ENCODE data around the gene NLRP11.

Gene NLRP11

GRCh38 chr19:55831846-55832245, at the start of gene NLRP11:
Gene NLRP11, minus strand, starts transcription at chr19:55831999. Its CDS starts 13,825 bp downstream, at chr19:55818174.
- DNase-seq = no peak

- DNase-seq = no peak
These were observed 45.4 kb upstream of the NLRP11 start for GRCh38 chr19:55877211-55877610.

- no peak for DNase-seq
These were observed 38.9 kb upstream of the NLRP11 start for GRCh38 chr19:55870736-55871135.

GRCh38 chr19:55867101-55867500, 35.3 kb upstream of the NLRP11 start:
- DNase-seq = no peak

GRCh38 chr19:55866521-55866920, 34.7 kb upstream of the NLRP11 start:
- DNase-seq = no peak

GRCh38 chr19:55858969-55859368, 27.2 kb upstream of the NLRP11 start:
- DNase-seq = no peak

- no peak for DNase-seq
These were observed 26.6 kb upstream of the NLRP11 start for GRCh38 chr19:55858401-55858800.

GRCh38 chr19:55857974-55858373, 26.2 kb upstream of the NLRP11 start:
- no peak for DNase-seq

- DNase-seq = no peak
These were observed 25.4 kb upstream of the NLRP11 start for GRCh38 chr19:55857149-55857548.

GRCh38 chr19:55855160-55855559, 23.4 kb upstream of the NLRP11 start:
- DNase-seq = no peak

GRCh38 chr19:55838906-55839305, 7.1 kb upstream of the NLRP11 start:
- DNase-seq = no peak

GRCh38 chr19:55838251-55838650, 6.5 kb upstream of the NLRP11 start:
- no peak for DNase-seq

- DNase-seq = no peak
These were observed 4.5 kb upstream of the NLRP11 start, which contains the start of gene NLRP4 for GRCh38 chr19:55836340-55836739. Gene NLRP4, plus strand, starts transcription at chr19:55836540. Its CDS starts 15,541 bp downstream, at chr19:55852081.

GRCh38 chr19:55832676-55833075, 877 bp upstream of the NLRP11 start:
- DNase-seq = no peak

GRCh38 chr19:55830656-55831055, 1.1 kb downstream of the NLRP11 start:
- no peak for DNase-seq

GRCh38 chr19:55820037-55820436, 11.8 kb downstream of the NLRP11 start:
- no peak for DNase-seq

- DNase-seq = no peak
These were observed 17.9 kb downstream of the NLRP11 start for GRCh38 chr19:55813906-55814305.

GRCh38 chr19:55812449-55812848, 19.4 kb downstream of the NLRP11 start:
- DNase-seq = no peak

- no peak for DNase-seq
These were observed 20.5 kb downstream of the NLRP11 start for GRCh38 chr19:55811340-55811739.

GRCh38 chr19:55809381-55810058, 22.3 kb downstream of the NLRP11 start:
- DNase-seq = peak; percentile 95

GRCh38 chr19:55802281-55802680, 29.5 kb downstream of the NLRP11 start:
- no peak for DNase-seq

GRCh38 chr19:55801416-55801815, 30.4 kb downstream of the NLRP11 start:
- no peak for DNase-seq

GRCh38 chr19:55795021-55795420, 36.8 kb downstream of the NLRP11 start:
- DNase-seq = no peak

- DNase-seq = no peak
These were observed 50.7 kb downstream of the NLRP11 start for GRCh38 chr19:55781112-55781511.

- no peak for DNase-seq
These were observed 53.5 kb downstream of the NLRP11 start for GRCh38 chr19:55778331-55778730.
